Stimulated activated CD8-positive, alpha-beta memory T cell treated with anti-CD3 and anti-CD28 coated beads, Interleukin-15, amount 100 ng/mL, for 1 hour (primary cell): ENCODE measurements around the gene RASAL1.

Experiments
- DNase-seq: peaks from one replicate; pipeline ENCODE4 v3.0.0-alpha.2; 2020; ENCODE audit warnings: low read depth

The RASAL1 gene

GRCh38 chr12:113095405-113095804 is 40.2 kb downstream of the RASAL1 start:
- DNase-seq = no peak

DNA sequence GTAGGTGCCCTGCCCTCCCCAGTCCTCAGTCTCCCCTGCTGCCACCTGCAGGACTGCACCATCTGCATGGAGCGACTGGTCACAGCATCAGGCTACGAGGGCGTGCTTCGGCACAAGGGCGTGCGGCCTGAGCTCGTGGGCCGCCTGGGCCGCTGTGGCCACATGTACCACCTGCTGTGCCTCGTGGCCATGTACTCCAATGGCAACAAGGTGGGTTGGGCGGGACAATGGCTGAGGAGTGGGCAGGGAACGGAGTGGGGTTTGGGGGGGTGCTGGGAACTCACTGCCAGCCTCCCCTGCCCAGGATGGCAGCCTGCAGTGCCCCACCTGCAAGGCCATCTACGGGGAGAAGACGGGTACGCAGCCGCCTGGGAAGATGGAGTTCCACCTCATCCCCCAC is 40.8 kb downstream of the RASAL1 start:
- DNase-seq = no peak

- DNase-seq = no peak
Measured at GRCh38 chr12:113093409-113094101, 42.0 kb downstream of the RASAL1 start.

GRCh38 chr12:113092607-113093408 is 42.8 kb downstream of the RASAL1 start:
- DNase-seq = no peak

- DNase-seq = no peak
Measured at GRCh38 chr12:113091506-113091905, 44.1 kb downstream of the RASAL1 start.

GRCh38 chr12:113090740-113091139 is 44.8 kb downstream of the RASAL1 start:
- DNase-seq = no peak

DNA sequence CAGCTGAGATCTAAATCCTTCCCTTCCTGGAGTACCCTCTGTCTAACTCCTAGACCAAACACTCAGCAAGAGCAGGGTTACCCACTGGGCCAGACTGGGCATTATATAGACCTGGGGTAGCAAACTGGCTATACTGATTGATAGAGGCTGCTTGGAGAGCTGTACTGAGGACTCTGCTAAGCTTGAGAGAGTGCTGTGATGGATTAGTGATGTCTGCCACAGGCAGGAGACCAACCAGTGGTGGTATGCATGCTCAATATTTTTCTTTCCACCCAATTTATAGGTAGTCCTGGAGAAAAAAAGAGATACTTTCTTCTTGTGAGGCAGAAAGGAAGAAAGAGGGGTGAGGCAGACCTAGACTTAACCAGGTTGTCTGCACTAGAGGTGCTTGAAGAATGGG is 45.7 kb downstream of the RASAL1 start:
- no peak for DNase-seq

DNA sequence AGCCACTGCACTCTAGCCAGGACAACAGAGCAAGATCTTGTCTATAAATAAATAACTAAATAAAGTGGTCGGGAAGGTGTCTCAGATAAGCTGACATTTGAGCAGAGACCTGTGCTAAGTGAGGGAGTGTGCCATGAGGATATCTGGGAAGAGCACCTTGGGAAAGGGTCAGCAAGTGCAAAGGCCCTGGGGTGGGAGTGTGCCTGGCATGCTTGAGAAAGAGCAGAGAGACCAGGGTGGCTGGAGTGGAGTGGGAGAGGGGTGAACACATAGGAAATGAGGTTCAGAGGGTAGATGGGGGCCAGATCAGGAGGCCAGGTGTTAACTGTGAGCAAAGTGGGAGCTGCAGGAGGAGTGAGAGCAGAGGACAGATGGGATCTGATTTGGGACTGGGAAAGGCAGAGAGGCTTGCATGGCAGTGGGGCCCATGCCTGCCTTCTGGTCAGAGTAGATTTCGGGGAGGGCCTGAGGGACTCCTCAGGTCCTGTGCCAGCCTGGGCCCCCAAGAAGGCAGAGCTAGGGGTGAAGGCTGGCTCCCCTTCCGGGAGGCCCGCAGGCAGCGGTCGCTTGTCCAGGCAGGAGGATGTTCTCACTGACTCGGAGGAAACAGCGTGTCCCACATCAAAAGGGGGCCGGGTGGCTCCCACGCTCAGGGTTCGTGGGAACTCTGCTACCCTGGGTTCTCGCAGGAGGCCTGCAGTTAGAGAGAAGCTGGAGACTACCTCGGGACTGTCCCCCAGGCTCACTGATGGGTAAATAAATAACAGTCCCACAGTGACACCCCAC is 46.4 kb downstream of the RASAL1 start:
- DNase-seq = no peak

- no peak for DNase-seq
Measured at GRCh38 chr12:113088037-113088436, 47.5 kb downstream of the RASAL1 start.

- no peak for DNase-seq
Measured at GRCh38 chr12:113087193-113087592, 48.4 kb downstream of the RASAL1 start.

DNA sequence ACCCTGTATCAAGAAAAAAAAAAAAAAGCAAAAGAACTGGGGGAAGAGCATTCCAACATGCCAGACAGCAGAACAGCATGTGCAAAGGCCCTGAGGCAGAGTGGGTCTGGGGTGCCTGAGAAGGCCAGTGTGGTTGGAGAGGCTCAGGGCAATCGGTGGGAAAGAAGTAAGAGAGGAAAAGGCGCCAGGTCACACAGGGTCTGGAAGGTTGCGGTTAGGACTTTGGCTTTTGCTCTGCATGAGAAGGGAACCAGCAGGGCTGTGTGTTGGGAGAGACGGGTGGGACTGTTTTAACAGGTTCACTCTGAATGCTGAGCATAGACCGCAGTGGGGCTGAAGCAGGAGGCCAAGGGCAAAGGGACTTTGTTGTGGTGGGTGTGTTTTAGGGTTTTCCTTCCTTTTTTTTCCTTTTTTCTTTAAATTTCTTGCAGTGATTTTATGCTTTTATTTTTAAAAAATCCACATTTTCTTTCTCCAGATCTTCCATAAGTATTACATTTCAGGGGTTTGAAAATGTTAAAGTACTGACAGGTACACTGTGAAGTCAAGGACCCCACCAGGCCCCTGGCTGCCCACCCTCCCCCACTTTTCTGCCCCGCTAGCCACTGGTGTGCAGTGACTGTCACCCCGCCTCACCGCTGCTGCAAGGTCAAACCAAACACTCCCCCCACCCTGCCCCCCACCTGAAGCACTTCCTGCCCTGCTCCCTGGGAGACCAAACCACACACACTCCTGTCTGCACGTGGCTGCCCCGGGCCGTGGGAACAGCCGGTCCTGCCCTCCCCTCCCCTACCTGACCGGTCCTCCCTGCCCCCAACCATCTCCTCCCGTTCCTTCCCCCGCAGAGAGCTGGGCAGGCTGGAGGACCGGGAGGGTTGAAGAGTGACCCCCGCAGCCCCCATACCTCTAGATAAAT is 49.1 kb downstream of the RASAL1 start:
- no peak for DNase-seq

GRCh38 chr12:113083863-113084435 is 51.6 kb downstream of the RASAL1 start:
- no peak for DNase-seq

DNA sequence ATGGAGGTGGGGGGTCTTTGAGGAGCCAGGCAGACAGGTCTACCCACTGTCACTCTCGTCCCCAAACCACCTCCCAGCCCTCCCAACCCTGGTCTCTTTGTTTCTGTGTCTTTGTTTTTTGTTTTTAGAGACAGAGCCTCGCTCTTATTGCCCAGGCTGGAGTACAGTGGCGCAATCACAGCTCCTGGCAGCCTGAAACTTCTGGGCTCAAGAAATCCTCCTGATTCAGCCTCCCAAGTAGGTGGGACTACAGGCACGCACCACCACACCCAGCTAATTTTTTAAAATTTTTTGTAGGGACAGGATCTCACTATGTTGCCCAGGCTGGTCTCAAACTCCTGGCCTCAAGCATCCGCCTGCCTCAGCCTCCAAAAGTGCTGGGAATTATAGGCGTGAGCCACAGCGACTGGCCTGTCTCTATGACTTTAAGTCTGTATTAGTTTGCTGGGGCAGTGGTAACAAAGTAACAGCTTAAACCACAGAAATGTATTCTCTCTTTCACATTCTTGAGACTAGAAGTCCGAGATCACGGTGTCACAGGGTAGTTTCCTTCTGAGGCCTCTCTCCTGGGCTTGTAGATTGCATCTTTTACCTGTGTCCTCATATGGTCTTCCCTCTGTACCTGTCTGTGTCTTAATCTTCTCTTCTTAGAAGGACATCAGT is 52.9 kb downstream of the RASAL1 start:
- DNase-seq = no peak

GRCh38 chr12:113081873-113082272 is 53.7 kb downstream of the RASAL1 start:
- no peak for DNase-seq

DNA sequence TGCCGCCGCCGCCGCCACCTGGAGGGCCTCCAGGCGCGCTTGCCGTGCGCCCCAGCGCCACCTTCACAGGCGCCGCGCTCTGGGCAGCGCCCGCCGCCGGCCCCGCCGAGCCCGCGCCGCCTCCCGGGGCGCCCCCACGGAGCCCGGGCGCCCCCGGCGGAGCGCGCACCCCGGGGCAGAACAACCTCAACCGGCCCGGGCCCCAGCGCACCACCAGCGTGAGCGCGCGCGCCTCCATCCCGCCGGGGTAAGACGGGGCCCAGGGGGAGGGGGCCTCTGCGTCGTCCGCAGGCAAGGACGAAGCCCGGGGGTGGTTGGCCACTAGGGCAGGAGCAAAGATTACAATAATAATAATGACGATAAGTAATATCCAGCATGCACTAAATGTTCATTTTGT is 57.7 kb downstream of the RASAL1 start:
- DNase-seq = no peak

DNA sequence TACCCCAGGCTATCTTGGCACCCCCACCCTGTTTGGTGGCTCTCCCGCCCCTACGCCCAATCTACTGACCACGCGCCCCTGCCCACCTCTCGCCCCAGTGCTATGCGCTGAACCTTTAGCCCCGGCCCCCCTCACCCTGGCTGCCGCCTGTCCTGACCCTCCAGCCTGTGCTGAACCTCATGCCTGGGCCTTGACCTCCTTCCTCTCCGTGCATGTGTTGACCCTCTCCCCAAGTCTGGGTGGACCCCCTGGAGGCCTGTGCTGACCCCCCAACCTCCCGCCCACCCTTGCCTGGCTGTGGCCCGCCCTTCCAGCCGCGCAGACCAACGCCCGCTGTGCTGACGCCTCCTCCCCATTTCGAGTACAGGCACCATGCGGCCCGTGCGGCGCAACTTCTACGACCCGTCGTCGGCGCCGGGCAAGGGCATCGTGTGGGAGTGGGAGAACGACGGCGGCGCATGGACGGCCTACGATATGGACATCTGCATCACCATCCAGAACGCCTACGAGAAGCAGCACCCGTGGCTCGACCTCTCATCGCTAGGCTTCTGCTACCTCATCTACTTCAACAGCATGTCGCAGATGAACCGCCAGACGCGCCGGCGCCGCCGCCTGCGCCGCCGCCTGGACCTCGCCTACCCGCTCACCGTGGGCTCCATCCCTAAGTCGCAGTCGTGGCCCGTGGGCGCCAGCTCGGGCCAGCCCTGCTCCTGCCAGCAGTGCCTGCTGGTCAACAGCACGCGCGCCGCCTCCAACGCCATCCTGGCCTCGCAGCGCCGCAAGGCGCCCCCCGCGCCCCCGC is 58.3 kb downstream of the RASAL1 start:
- no peak for DNase-seq

GRCh38 chr12:113075137-113075683 is 60.4 kb downstream of the RASAL1 start:
- DNase-seq = no peak

GRCh38 chr12:113073586-113073985 is 62.0 kb downstream of the RASAL1 start:
- DNase-seq = no peak

GRCh38 chr12:113072136-113072535 is 63.4 kb downstream of the RASAL1 start:
- no peak for DNase-seq
